Activated CD8-positive, alpha-beta memory T cell treated with anti-CD3 and anti-CD28 coated beads for 36 hours (primary cell): ENCODE data around the gene LPGAT1. TPM values are rescaled to one million over a fixed set of nuclear protein-coding genes. Genes with fewer than 3 reads are reported as not detected.

Experiments
- CTCF ChIA-PET: fragments of 350-600 bp; sonication (Branson Sonifier 250); formaldehyde crosslinking; loops from one replicate; lab custom pipeline; 2021; ENCODE audit warnings: antibody characterized with exemption; lab: Charles Lee
- POLR2A ChIA-PET: fragments of 350-600 bp; sonication (Branson Sonifier 250); formaldehyde crosslinking; loops from one replicate; lab custom pipeline; 2021; ENCODE audit warnings: antibody characterized with exemption; lab: Charles Lee
- total RNA-seq, 2 experiments: library from RNA; stranded (reverse); gene quantifications; one replicate each; pipeline ENCODE4 v1.2.3, GENCODE V29; 2021

The LPGAT1 gene
- total RNA-seq, 2 experiments from 2014 or later: 28.2 to 29.3 TPM

DNA sequence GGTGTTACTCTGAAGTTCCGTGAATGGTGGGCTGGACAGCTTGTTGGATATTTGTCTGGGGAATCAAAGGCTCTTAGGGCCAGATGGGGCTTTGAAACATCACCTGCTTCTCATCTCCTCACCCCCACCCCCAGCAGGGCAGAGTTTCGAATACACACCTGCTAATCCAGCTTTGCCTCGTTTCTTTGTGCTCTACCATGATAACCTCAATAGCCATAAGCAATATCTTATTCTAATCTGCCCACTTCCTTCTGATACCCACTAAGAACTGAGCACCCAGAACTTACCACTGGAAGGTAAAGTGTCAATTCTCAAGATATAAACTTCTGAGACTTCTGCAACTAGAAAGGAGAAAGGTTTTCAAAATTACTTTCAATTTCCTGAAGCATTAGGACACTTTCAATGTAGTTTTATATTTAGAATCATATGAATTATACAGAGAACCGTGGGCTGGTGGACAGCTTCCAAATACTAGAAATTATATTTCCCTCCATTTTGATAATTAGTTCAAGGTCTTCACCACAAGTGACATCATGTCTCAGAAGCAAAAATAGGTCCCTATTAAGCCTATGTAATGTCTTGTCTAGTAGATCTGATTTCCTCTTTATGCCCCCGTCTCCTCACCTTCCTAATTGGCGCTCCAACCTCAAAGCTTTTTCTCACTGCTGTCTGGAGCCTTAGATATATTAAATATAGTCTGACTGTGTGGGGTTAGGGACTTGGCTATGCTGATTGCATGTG, 90.7 kb downstream of the LPGAT1 start:
- ChIA-PET POLR2A (no interaction called here), CTCF (interaction anchor here (0.5 to 1.3 kb wide), 3 partner anchors 40 to 59 kb away, joined by 3 to 4 read pairs (median 3); no protein-coding TSS in a partner anchor)

DNA sequence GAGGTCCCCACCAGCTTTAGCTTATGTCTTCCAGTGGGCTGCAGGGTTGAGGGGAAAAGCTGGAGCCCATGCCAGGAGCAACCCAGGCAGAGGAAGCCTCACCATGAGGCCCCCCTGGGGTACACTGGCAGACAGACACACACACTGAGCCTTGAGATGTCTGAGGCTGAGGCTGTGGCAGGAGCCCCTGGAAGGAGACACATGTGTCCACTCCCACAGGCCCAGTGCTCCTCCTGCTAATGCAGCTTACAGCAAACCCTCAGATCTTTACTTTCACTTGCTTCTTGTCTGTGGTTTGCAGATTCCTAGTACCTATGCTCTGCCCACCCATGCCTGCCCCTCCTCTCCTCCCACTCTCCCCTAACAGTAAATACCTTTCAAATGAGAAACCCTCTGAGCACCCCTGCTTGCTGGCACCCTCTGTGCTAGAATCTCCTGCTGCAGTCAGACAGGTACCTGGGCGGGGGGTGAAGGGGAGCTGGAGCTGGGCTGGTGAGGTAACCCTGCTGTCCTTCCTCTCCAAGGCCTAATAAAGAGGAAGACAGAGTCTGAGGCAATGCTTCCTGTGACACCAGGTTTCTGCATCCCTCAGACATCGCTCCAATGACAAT, 91.8 kb downstream of the LPGAT1 start:
- ChIA-PET CTCF (interaction anchor here (0.8 to 1.0 kb wide), 2 partner anchors 40 to 58 kb away, joined by 3 to 4 read pairs; no protein-coding TSS in a partner anchor), POLR2A (no interaction called here)

GRCh38 chr1:211738096-211738690, 92.4 kb downstream of the LPGAT1 start:
- CTCF ChIA-PET: interaction anchor here (0.8 kb wide), 1 partner anchor 39 kb away, joined by 3 read pairs; no protein-coding TSS in a partner anchor
- POLR2A ChIA-PET: no interaction called here

DNA sequence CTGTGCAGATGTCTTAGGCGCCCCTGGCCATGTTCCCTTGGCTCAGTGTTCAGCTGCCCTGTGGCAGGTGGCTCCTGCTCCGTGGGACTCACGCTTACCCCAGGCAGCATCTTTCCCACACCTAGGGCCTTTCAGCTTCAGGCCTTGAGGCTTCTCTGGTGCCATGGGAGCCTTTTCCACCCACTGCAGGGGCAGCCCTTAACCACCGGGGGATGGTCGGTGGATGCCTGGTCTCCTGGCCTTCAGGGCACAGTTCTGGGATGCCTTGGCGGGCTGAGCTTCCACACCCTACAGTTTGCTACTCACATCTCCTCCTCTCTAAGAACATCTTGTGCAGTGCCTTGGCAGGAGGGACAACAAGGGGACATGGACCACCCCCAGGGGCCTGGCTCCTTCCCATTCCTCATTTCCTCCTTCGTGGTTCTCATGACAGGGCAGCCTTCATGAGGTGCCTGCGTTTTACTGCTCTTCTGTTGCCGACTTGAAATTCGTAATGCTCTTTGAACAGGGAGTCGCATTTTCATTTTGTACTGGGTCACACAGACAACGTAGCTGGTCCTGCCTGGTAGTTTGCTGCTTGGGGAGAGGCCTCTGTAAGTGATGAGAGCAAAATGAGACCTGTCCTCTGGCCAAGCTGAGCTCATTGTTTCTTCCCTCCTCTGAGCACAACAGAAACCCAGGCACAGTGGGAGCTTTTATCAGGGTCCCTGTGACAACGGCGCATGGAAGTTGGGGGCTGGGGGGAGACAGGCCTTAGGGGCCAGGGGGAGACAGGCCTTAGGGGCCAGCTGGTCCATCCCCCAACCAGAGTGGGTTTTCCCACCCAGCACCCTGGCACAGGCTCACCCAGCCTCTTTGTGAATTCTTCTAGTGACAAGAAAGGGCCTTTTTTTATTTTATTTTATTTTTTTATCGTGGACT, 93.2 kb downstream of the LPGAT1 start:
- CTCF ChIA-PET: interaction anchor here (0.6 kb wide), 2 partner anchors 10 to 50 kb away, joined by 3 to 5 read pairs; no protein-coding TSS in a partner anchor

GRCh38 chr1:211736351-211736915, 94.1 kb downstream of the LPGAT1 start:
- ChIA-PET POLR2A (no interaction called here), CTCF (interaction anchor here (0.6 to 1.0 kb wide), 2 partner anchors 9 to 38 kb away, joined by 3 read pairs; no protein-coding TSS in a partner anchor)

More for the DNA sequence above, 93.2 kb downstream of the LPGAT1 start:
- POLR2A ChIA-PET: no interaction called here

- POLR2A ChIA-PET: no interaction called here
These were observed 95.1 kb downstream of the LPGAT1 start for GRCh38 chr1:211735208-211736170.

GRCh38 chr1:211734791-211735190, 95.8 kb downstream of the LPGAT1 start:
- CTCF ChIA-PET: no interaction called here

More at GRCh38 chr1:211735208-211736170, 95.1 kb downstream of the LPGAT1 start:
- CTCF ChIA-PET: interaction anchor here (1.0 kb wide), 1 partner anchor 37 kb away, joined by 3 read pairs; no protein-coding TSS in a partner anchor

GRCh38 chr1:211734359-211734758, 96.2 kb downstream of the LPGAT1 start:
- ChIA-PET POLR2A (no interaction called here), CTCF (no interaction called here)

More at GRCh38 chr1:211734791-211735190, 95.8 kb downstream of the LPGAT1 start:
- POLR2A ChIA-PET: no interaction called here

DNA sequence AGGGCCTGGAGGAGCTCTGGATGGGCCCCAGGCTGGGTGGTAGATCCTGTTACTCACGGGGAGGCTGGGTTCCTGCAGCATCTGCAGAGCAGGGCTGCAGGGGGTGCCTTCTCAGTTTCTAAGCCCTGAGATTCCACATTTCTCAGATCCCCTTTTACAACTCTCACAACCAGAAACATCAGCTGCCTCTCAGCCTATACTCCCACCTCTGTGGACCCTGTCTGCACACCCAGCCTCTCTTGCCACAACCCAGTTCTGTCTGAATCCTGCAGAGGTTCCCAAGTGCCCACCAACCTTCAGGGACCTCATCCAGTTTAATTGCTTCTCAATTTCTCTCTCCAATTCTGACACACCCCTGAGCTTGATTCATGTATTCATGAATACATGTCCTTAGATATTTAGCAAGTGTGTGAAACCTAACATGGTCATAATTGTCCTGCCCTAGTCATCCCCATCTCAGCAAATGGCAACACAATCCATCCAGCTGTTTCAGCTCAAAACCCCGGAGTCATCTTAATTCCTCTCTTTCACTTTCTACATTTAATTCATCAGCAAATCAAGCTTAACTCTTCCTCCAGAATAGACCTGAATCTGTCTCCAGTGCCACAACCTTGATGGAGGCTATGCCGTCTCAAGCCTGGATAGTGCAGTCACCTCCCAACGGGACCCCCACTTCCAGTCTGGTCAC, 98.1 kb downstream of the LPGAT1 start:
- POLR2A ChIA-PET: no interaction called here
- CTCF ChIA-PET: no interaction called here

GRCh38 chr1:211731456-211732292, 98.9 kb downstream of the LPGAT1 start:
- ChIA-PET CTCF (no interaction called here), POLR2A (no interaction called here)

GRCh38 chr1:211730347-211730746, 100.2 kb downstream of the LPGAT1 start:
- ChIA-PET POLR2A (no interaction called here), CTCF (no interaction called here)

GRCh38 chr1:211729238-211729637, 101.3 kb downstream of the LPGAT1 start:
- ChIA-PET POLR2A (no interaction called here), CTCF (interaction anchor here (0.6 kb wide), 1 partner anchor 1093 kb away, joined by 4 read pairs; no protein-coding TSS in a partner anchor)

DNA sequence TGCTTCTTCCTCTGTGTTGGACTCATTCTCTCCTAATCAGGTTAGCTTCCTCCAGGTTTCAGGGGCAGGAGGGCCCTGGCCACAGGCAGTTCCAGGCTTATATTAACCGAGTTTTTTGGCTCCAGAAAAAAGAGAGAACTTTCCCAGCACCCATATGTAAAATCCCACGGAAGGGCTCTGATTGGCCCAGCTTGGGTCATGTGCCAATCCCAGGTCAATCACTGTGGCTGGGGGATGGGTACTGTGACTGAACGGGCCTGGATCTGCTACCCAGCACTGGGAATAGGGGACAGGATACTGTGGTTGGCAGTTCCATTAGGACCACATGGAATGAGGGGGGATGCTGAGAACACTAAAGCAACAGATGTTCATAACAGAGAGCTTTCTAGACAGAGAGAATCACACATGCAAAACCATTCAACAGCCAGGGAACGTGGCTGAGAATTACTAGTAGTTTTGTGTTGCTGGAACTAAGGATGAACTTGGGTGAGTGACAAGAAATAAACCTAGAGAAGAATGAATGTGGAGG, 104.0 kb downstream of the LPGAT1 start:
- POLR2A ChIA-PET: no interaction called here
- CTCF ChIA-PET: no interaction called here

- CTCF ChIA-PET: no interaction called here
These were observed 105.8 kb downstream of the LPGAT1 start for GRCh38 chr1:211724687-211725196.

DNA sequence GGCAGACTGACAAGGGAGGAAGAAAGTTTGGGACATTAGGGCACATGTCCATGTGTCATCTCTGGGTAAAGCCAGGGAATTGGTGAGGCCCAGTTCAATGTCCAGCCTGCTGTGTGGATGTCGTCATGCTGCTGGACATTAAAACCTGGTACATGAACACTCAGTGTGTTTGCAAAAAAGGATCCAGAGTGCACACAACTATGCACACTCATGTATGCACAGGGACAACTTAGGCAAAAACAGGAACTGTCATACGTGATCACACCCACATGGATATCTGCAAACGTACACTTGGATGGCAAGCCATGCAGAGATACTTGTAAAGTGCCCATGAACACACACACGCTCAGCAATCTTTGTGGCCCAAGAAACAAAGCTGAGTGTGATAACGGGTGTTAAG, 107.3 kb downstream of the LPGAT1 start:
- POLR2A ChIA-PET: no interaction called here
- CTCF ChIA-PET: interaction anchor here (0.9 to 1.6 kb wide), 2 partner anchors 25 to 29 kb away, joined by 3 read pairs; no protein-coding TSS in a partner anchor

More at GRCh38 chr1:211724687-211725196, 105.8 kb downstream of the LPGAT1 start:
- POLR2A ChIA-PET: no interaction called here
